ENCODE measurements around the gene C1orf159. TPM values are rescaled to one million over a fixed set of nuclear protein-coding genes. Genes with fewer than 3 reads are reported as not detected.

C1orf159 gene
- total and polyA plus RNA-seq, 9 of the 15 experiments (the other 6 are each of a cell fraction or from before 2014, with no cell fraction given), result 0.28 to 54.9 (median 10.6) TPM

DNA sequence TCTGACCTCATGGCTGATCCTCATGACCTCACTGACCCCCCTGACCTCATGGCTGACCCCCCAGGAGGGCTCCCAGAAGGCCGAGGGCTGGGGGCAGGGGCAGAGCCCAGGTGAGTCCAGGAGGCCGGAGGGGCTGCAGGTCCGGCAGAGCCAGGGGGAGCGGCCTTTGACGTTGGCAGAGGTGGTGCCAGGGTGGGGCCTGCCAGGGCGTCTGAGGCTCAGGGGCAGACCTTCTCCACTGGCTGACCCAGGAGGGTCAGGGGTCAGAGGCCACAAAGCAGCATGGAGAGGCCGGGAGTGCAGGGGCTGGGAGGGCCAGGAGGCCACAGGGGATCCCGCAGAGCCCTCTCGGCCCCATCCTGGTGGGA is 29.6 kb upstream of the C1orf159 start:
- ChIA-PET CTCF (ENCODE audit: low intra/inter-chr PET ratio) (no interaction called here), POLR2A (no interaction called here)
- peaks cover 8% of the 10 kb centered on the region; the same call in 1 of the 2 replicates for H4K20me1 ChIP-seq (replicated peaks; ENCODE audit: control insufficient read depth, insufficient read depth, low read length)
- no peak overlapping the region for H3K4me3 ChIP-seq
- H2AFZ ChIP-seq (ENCODE audit: low read depth, low read length), result no peak overlapping the region
- in situ Hi-C loops (cut with MboI) (no loop called here), intact Hi-C loops (cut with micrococcal nuclease) (no loop called here)
- H3K36me3 ChIP-seq (ENCODE audit: control insufficient read depth, insufficient read depth, low read length), result no peaks in the 10 kb centered on the region
- peak overlapping the region in 1 of 2 experiments; percentile 70; a peak in 1 of 4 replicates for H3K9ac ChIP-seq (ENCODE audit: insufficient read depth in 1 of 2, low read depth in 2 of 2, low read length in 2 of 2)
- no peaks in the 10 kb centered on the region for H3K9me1 ChIP-seq (ENCODE audit: control insufficient read depth, insufficient read depth, low read length)
- H3K27me3 ChIP-seq (ENCODE audit: control insufficient read depth in 2 of 2, insufficient read depth in 2 of 2, low read length in 2 of 2), result peaks cover 25 to 43% of the 10 kb centered on the region in 2 experiments
- FAIRE-seq (no peak), DNase-seq (ENCODE audit: extremely low read depth in 1 of 4, low spot score in 3 of 4) (no peak), ATAC-seq (no peak)
- TF ChIP-seq ESRRA (IDR thresholded peaks at IDR 0.05; ENCODE audit: borderline replicate concordance, low read depth) (peak; percentile 49; the same call in 1 of the 2 replicates), ZBTB7A (IDR thresholded peaks at IDR 0.05; ENCODE audit: borderline replicate concordance, control insufficient read depth, low read depth, low read length) (peak; percentile 3; the same call in 1 of the 2 replicates), NR2C2 (CRISPR knock-in tag; IDR thresholded peaks at IDR 0.05) (no peak), NR2C2 (tag; IDR thresholded peaks at IDR 0.05) (peak; percentile 73; the same call in 1 of the 2 replicates), PCBP1 (IDR thresholded peaks at IDR 0.05; ENCODE audit: low read depth, low read length, poor library complexity, severe bottlenecking) (peak; percentile 56), STAT5B (CRISPR knock-in tag; IDR thresholded peaks at IDR 0.05) (no peak), VEZF1 (CRISPR knock-in tag; IDR thresholded peaks at IDR 0.05) (0 out of 2 replicates have a peak, but pooled peaks have one; percentile 24), KDM4B (IDR thresholded peaks at IDR 0.05; ENCODE audit: borderline replicate concordance in 2 of 2, low read depth in 1 of 2) (no peak), NR2C1 (IDR thresholded peaks at IDR 0.05) (peak; percentile 86), NR2C1 (tag; IDR thresholded peaks at IDR 0.05) (peak; percentile 87), TCF7 (IDR thresholded peaks at IDR 0.05; ENCODE audit: borderline replicate concordance) (no peak), ZNF274 (IDR thresholded peaks at IDR 0.05; ENCODE audit: borderline replicate concordance, low read depth, low read length) (no peak)
- TF ChIP-seq, protein P1, sequence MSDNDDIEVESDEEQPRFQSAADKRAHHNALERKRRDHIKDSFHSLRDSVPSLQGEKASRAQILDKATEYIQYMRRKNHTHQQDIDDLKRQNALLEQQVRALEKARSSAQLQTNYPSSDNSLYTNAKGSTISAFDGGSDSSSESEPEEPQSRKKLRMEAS (CRISPR knock-in tag; IDR thresholded peaks at IDR 0.05), result peak; percentile 23; the same call in 1 of the 2 replicates
- TF ChIP-seq, protein P2, sequence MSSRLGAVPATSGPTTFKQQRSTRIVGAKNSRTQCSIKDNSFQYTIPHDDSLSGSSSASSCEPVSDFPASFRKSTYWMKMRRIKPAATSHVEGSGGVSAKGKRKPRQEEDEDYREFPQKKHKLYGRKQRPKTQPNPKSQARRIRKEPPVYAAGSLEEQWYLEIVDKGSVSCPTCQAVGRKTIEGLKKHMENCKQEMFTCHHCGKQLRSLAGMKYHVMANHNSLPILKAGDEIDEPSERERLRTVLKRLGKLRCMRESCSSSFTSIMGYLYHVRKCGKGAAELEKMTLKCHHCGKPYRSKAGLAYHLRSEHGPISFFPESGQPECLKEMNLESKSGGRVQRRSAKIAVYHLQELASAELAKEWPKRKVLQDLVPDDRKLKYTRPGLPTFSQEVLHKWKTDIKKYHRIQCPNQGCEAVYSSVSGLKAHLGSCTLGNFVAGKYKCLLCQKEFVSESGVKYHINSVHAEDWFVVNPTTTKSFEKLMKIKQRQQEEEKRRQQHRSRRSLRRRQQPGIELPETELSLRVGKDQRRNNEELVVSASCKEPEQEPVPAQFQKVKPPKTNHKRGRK (tag; IDR thresholded peaks at IDR 0.05), result no peak
- WGBS (ENCODE audit: insufficient coverage, low coverage, missing lambda C conversion rate), result 52% methylated on average over 9 of the region's 9 CpGs
- no peaks in the 10 kb centered on the region for H3K79me2 ChIP-seq (ENCODE audit: control insufficient read depth, insufficient read depth, low read length)
- H3K9me3 ChIP-seq (replicated peaks; ENCODE audit: control insufficient read depth, insufficient read depth, low read depth, low read length), result no peaks in the 10 kb centered on the region
- peaks cover 0 to 86% of the 10 kb centered on the region in 2 experiments; a peak in 3 of 5 replicates for H3K4me1 ChIP-seq (replicated peaks in 1 of 2; ENCODE audit: control insufficient read depth in 2 of 2, insufficient read depth in 2 of 2, low read length in 2 of 2)
- H3K27ac ChIP-seq (ENCODE audit: extremely low read depth, low read depth, low read length), result no peak overlapping the region
- BruUV-seq (replicated peaks), result no TSS peak
- no peak overlapping the region; the same call in 1 of the 2 replicates for H3K4me2 ChIP-seq (ENCODE audit: insufficient read depth, low read length)
